HepG2 (cell line): ENCODE results near the gene ATP9A. TPM values are rescaled to one million over a fixed set of nuclear protein-coding genes. Genes with fewer than 3 reads are reported as not detected.

ENCODE experiments used
- ATAC-seq: fragments of 200-7000 bp; cut with Tn5 transposase; 3 replicates; pipeline ENCODE4 v1.9.1; 2020; ENCODE audit warnings: mild to moderate bottlenecking, moderate library complexity
- BruUV-seq: library from RNA; stranded (reverse); fragments of 400-500 nt; replicated peaks from 2 replicates; lab custom pipeline; 2021; lab: Mats Ljungman, UMichigan
- CTCF ChIA-PET: fragments of 300-600 bp; formaldehyde crosslinking; extraction: SDS; loops from one replicate; lab custom pipeline; 2021; ENCODE audit warnings: low total read pairs, inconsistent platforms, low intra/inter-chr PET ratio; lab: Yijun Ruan, JAX
- POLR2A ChIA-PET: fragments of 350-600 bp; sonication (Branson Sonifier 250); formaldehyde crosslinking; loops from one replicate; lab custom pipeline; 2020; ENCODE audit warnings: antibody characterized with exemption, inconsistent platforms; lab: Yijun Ruan, JAX
- DNase-seq: peaks from one replicate; pipeline ENCODE4 v3.0.0-alpha.2; 2015; ENCODE audit warnings: low spot score
- FAIRE-seq: peaks from 3 replicates; lab custom pipeline; 2011; peaks lifted over from hg19 to GRCh38; lab: Jason Lieb, UNC
- H2AFZ ChIP-seq: one replicate; pipeline ENCODE4 v1.6.1; 2011; ENCODE audit warnings: low read length, inconsistent platforms
- H3K27ac ChIP-seq: fragments of 300-600 bp; 3 replicates; pipeline ENCODE4 v1.8.0; 2011; ENCODE audit warnings: mixed run types, mild to moderate bottlenecking, mixed read lengths, low read length, inconsistent platforms; ENCODE audit not compliant: insufficient read depth; ENCODE audit errors: extremely low read length
- H3K27me3 ChIP-seq, 2 experiments: fragments of 200-600 bp in 1 of 2; 2 replicates in 1 of 2; 3 replicates in 1 of 2; pipeline versions ENCODE4 v1.6.0 to v1.8.0; 2011; ENCODE audit warnings: low read length in 2 of 2, mild to moderate bottlenecking in 2 of 2, moderate library complexity in 2 of 2, inconsistent platforms in 1 of 2; ENCODE audit not compliant: insufficient read depth in 2 of 2, control insufficient read depth in 1 of 2
- H3K36me3 ChIP-seq, 2 experiments: fragments of 200-600 bp in 1 of 2; replicated peaks in 1 of 2; 2 replicates in 1 of 2; 3 replicates in 1 of 2; pipeline versions ENCODE4 v1.5.1 to v1.8.0; 2011; ENCODE audit warnings: low read length in 2 of 2, inconsistent platforms in 1 of 2; ENCODE audit not compliant: insufficient read depth in 2 of 2, control insufficient read depth in 1 of 2
- H3K4me1 ChIP-seq: 2 replicates; pipeline ENCODE4 v1.5.1; 2012; ENCODE audit warnings: low read length, inconsistent platforms; ENCODE audit not compliant: insufficient read depth
- H3K4me2 ChIP-seq: 2 replicates; pipeline ENCODE4 v1.6.0; 2011; ENCODE audit warnings: low read depth, low read length, inconsistent platforms
- H3K4me3 ChIP-seq, 3 experiments: fragments of 200-600 bp in 1 of 3; sonication (generic), shearing (Covaris generic) in 1 of 3; replicated peaks in 1 of 3; 2 replicates each; pipeline ENCODE4 v1.5.1; 2011 to 2016; ENCODE audit warnings: low read length in 3 of 3, inconsistent platforms in 2 of 3, low read depth in 2 of 3, mild to moderate bottlenecking in 2 of 3, control low read depth in 1 of 3, mixed read lengths in 1 of 3; ENCODE audit not compliant: insufficient read depth in 1 of 3
- H3K79me2 ChIP-seq: one replicate; pipeline ENCODE4 v1.6.1; 2011; ENCODE audit warnings: low read length, inconsistent platforms; ENCODE audit not compliant: insufficient read depth
- H3K9ac ChIP-seq: 2 replicates; pipeline ENCODE4 v1.6.0; 2011; ENCODE audit warnings: mild to moderate bottlenecking, low read depth, low read length, inconsistent platforms; ENCODE audit not compliant: insufficient read depth
- H3K9me3 ChIP-seq: 2 replicates; pipeline ENCODE4 v1.5.1; 2012; ENCODE audit warnings: mild to moderate bottlenecking, low read length
- H4K20me1 ChIP-seq: 2 replicates; pipeline ENCODE4 v1.6.0; 2011; ENCODE audit warnings: inconsistent platforms, mild to moderate bottlenecking, low read length, moderate library complexity; ENCODE audit not compliant: insufficient read depth
- CCAR2 ChIP-seq: fragments of 200-400 bp; formaldehyde crosslinking; optimal IDR thresholded peaks from 2 replicates; pipeline ENCODE3; 2018; ENCODE audit warnings: low read depth, mild to moderate bottlenecking, low read length, moderate library complexity
- CTCF ChIP-seq: sonication (generic); formaldehyde crosslinking; IDR thresholded peaks from 2 replicates; pipeline ENCODE4 v1.5.0; 2020; ENCODE audit warnings: mild to moderate bottlenecking, missing genetic modification reagents, moderate library complexity
- FOXO1 ChIP-seq: sonication (generic); formaldehyde crosslinking; IDR thresholded peaks from 2 replicates; pipeline ENCODE4 v1.4.0; 2020; ENCODE audit warnings: missing genetic modification reagents
- KLF12 ChIP-seq: sonication (generic); formaldehyde crosslinking; IDR thresholded peaks from 2 replicates; pipeline ENCODE4 v1.4.0; 2020; ENCODE audit warnings: missing genetic modification reagents, borderline replicate concordance
- KMT2A ChIP-seq: sonication (generic); formaldehyde crosslinking; IDR thresholded peaks from 2 replicates; pipeline ENCODE4 v1.4.0; 2020; ENCODE audit warnings: missing genetic modification reagents
- MEIS1 ChIP-seq: sonication (generic); formaldehyde crosslinking; IDR thresholded peaks from 2 replicates; pipeline ENCODE4 v1.9.0; 2021; ENCODE audit warnings: mild to moderate bottlenecking, missing genetic modification reagents, moderate library complexity, borderline replicate concordance
- MLX ChIP-seq: IDR thresholded peaks from 2 replicates; pipeline ENCODE4 v1.6.1; 2016
- NR3C1 ChIP-seq: sonication (generic); formaldehyde crosslinking; IDR thresholded peaks from 2 replicates; pipeline ENCODE4 v1.4.0; 2020; ENCODE audit warnings: missing genetic modification reagents
- PITX1 ChIP-seq: sonication (generic); formaldehyde crosslinking; IDR thresholded peaks from 2 replicates; pipeline ENCODE4 v1.5.1; 2020; ENCODE audit warnings: mild to moderate bottlenecking, missing genetic modification reagents
- POGZ ChIP-seq: sonication (generic); formaldehyde crosslinking; IDR thresholded peaks from 2 replicates; pipeline ENCODE4 v1.4.0; 2020; ENCODE audit warnings: mild to moderate bottlenecking, missing genetic modification reagents
- SP2 ChIP-seq: sonication (generic); formaldehyde crosslinking; IDR thresholded peaks from 2 replicates; pipeline ENCODE4 v1.5.1; 2020; ENCODE audit warnings: mild to moderate bottlenecking, missing genetic modification reagents
- TARDBP ChIP-seq: sonication (generic); formaldehyde crosslinking; IDR thresholded peaks from 2 replicates; pipeline ENCODE4 v1.8.0; 2022; ENCODE audit warnings: mild to moderate bottlenecking, missing genetic modification reagents
- TFAP4 ChIP-seq: sonication (generic); IDR thresholded peaks from 2 replicates; pipeline ENCODE4 v1.6.1; 2016; ENCODE audit warnings: low read depth, borderline replicate concordance
- TMF1 ChIP-seq: sonication (generic); formaldehyde crosslinking; IDR thresholded peaks from 2 replicates; pipeline ENCODE4 v1.8.1; 2022; ENCODE audit warnings: low read depth, missing genetic modification reagents
- ZNF543 ChIP-seq: sonication (generic); formaldehyde crosslinking; IDR thresholded peaks from 2 replicates; pipeline ENCODE4 v1.4.0; 2020; ENCODE audit warnings: mild to moderate bottlenecking, missing genetic modification reagents
- ZNF660 ChIP-seq: sonication (generic); formaldehyde crosslinking; IDR thresholded peaks from 2 replicates; pipeline ENCODE4 v1.5.1; 2020; ENCODE audit warnings: mild to moderate bottlenecking, low read depth, missing genetic modification reagents, borderline replicate concordance
- ZNF839 ChIP-seq: sonication (generic); formaldehyde crosslinking; IDR thresholded peaks from 2 replicates; pipeline ENCODE4 v1.4.0; 2020; ENCODE audit warnings: missing genetic modification reagents, mild to moderate bottlenecking, borderline replicate concordance
- WGBS: methylation state at CpG from one replicate; pipeline ENCODE4 v1.1.6; 2017; ENCODE audit warnings: low lambda C conversion rate; 5-methylcytosine and 5-hydroxymethylcytosine counted together
- in situ Hi-C: cut with HindIII; loops from 2 replicates; pipeline ENCODE4 v1.10.0; 2017; ENCODE audit warnings: low pct_unique_long_range_greater_than_20kb; ENCODE audit not compliant: extremely low pct_ligation_motif_present
- intact Hi-C: fragments of 100-400 bp; cut with micrococcal nuclease; formaldehyde crosslinking; loops from one replicate; pipeline ENCODE4 v1.10.0; 2022; ENCODE audit not compliant: unreplicated experiment
- polyA plus RNA-seq, 8 experiments: library from polyadenylated mRNA; depleted of rRNA in 3 of 8; stranded (reverse) in 7 of 8; unstranded in 1 of 8; fragments of >200 nt; fragmentation: Illumina TruSeq in 4 of 8; extraction: Trizol in 4 of 8; gene quantifications; 2 replicates each; pipeline versions ENCODE4 v1.2.1 to v1.2.3, GENCODE V29; 2011 to 2016; ENCODE audit warnings: low read depth in 4 of 8, missing spikeins in 1 of 8, mixed read lengths in 1 of 8; ENCODE audit not compliant: insufficient read depth in 1 of 8
- total RNA-seq, 5 experiments: library from RNA; depleted of rRNA; stranded (reverse); fragments of >200 nt; fragmentation: Illumina TruSeq; extraction: Trizol; gene quantifications; 2 replicates each; pipeline ENCODE4 v1.2.3, GENCODE V29; 2016; ENCODE audit warnings: low read depth in 1 of 5
- TF ChIP-seq, protein P1 (sequence below): sonication (generic); formaldehyde crosslinking; IDR thresholded peaks from 2 replicates; pipeline ENCODE4 v1.4.0; 2020; ENCODE audit warnings: missing genetic modification reagents
- TF ChIP-seq, protein P2 (sequence below): sonication (generic); formaldehyde crosslinking; IDR thresholded peaks from 2 replicates; pipeline ENCODE4 v1.4.0; 2020; ENCODE audit warnings: missing genetic modification reagents

The ATP9A gene
- total and polyA plus RNA-seq, 2 of the 13 experiments (the other 11 are each of a cell fraction or from before 2014, with no cell fraction given), result 11.8 to 18.5 TPM

GRCh38 chr20:51614687-51615086, 153.5 kb downstream of the ATP9A start:
- peak; percentile 63 for FAIRE-seq

More at GRCh38 chr20:51614687-51615086, 153.5 kb downstream of the ATP9A start:
- 91% methylated on average over 6 of the region's 6 CpGs for WGBS
- Histone ChIP-seq H3K4me3 (no peak overlapping the region), H3K9ac (no peak overlapping the region), H3K4me1 (no peaks in the 10 kb centered on the region), H3K36me3 (peaks cover 25 to 29% of the 10 kb centered on the region in 2 experiments), H4K20me1 (no peaks in the 10 kb centered on the region), H2AFZ (no peak overlapping the region), H3K27me3 (no peaks in the 10 kb centered on the region), H3K9me3 (no peaks in the 10 kb centered on the region), H3K79me2 (no peaks in the 10 kb centered on the region), H3K27ac (no peak overlapping the region), H3K4me2 (no peak overlapping the region)
- no peak for DNase-seq
- no TSS peak for BruUV-seq
- POLR2A ChIA-PET, result no interaction called here
- ATAC-seq, result no peak
- in situ Hi-C loops (no loop called here), intact Hi-C loops (no loop called here)
- CTCF ChIA-PET, result no interaction called here
- TF ChIP-seq PITX1 (CRISPR knock-in tag) (no peak), NR3C1 (CRISPR knock-in tag) (no peak), TFAP4 (no peak), TARDBP (no peak), MLX (no peak), KMT2A (CRISPR knock-in tag) (no peak), ZNF660 (CRISPR knock-in tag) (no peak), CCAR2 (no peak), POGZ (CRISPR knock-in tag) (no peak), KLF12 (CRISPR knock-in tag) (no peak), FOXO1 (no peak), ZNF839 (no peak), TMF1 (no peak), MEIS1 (no peak), SP2 (CRISPR knock-in tag) (no peak), CTCF (no peak), ZNF543 (CRISPR knock-in tag) (no peak)
- TF ChIP-seq, protein P1, sequence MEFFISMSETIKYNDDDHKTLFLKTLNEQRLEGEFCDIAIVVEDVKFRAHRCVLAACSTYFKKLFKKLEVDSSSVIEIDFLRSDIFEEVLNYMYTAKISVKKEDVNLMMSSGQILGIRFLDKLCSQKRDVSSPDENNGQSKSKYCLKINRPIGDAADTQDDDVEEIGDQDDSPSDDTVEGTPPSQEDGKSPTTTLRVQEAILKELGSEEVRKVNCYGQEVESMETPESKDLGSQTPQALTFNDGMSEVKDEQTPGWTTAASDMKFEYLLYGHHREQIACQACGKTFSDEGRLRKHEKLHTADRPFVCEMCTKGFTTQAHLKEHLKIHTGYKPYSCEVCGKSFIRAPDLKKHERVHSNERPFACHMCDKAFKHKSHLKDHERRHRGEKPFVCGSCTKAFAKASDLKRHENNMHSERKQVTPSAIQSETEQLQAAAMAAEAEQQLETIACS (CRISPR knock-in tag), result no peak
- TF ChIP-seq, protein P2, sequence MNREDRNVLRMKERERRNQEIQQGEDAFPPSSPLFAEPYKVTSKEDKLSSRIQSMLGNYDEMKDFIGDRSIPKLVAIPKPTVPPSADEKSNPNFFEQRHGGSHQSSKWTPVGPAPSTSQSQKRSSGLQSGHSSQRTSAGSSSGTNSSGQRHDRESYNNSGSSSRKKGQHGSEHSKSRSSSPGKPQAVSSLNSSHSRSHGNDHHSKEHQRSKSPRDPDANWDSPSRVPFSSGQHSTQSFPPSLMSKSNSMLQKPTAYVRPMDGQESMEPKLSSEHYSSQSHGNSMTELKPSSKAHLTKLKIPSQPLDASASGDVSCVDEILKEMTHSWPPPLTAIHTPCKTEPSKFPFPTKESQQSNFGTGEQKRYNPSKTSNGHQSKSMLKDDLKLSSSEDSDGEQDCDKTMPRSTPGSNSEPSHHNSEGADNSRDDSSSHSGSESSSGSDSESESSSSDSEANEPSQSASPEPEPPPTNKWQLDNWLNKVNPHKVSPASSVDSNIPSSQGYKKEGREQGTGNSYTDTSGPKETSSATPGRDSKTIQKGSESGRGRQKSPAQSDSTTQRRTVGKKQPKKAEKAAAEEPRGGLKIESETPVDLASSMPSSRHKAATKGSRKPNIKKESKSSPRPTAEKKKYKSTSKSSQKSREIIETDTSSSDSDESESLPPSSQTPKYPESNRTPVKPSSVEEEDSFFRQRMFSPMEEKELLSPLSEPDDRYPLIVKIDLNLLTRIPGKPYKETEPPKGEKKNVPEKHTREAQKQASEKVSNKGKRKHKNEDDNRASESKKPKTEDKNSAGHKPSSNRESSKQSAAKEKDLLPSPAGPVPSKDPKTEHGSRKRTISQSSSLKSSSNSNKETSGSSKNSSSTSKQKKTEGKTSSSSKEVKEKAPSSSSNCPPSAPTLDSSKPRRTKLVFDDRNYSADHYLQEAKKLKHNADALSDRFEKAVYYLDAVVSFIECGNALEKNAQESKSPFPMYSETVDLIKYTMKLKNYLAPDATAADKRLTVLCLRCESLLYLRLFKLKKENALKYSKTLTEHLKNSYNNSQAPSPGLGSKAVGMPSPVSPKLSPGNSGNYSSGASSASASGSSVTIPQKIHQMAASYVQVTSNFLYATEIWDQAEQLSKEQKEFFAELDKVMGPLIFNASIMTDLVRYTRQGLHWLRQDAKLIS (CRISPR knock-in tag), result no peak
